Measurements from ENCODE around the gene SMARCC2. TPM values are rescaled to one million over a fixed set of nuclear protein-coding genes. Genes with fewer than 3 reads are reported as not detected.
A peak's percentile ranks its signal among the peaks of the same experiment; 100 is the strongest.

The SMARCC2 gene
- total and polyA plus RNA-seq, 2 of the 13 experiments (the other 11 are each of a cell fraction or from before 2014, with no cell fraction given) = 21.3 to 24.1 TPM

- TF ChIP-seq SP1 (IDR thresholded peaks at IDR 0.05) (no peak), SP1 (CRISPR knock-in tag; IDR thresholded peaks at IDR 0.05) (peak; percentile 82), REXO4 (CRISPR knock-in tag; IDR thresholded peaks at IDR 0.05; ENCODE audit: borderline replicate concordance) (no peak), MEIS2 (CRISPR knock-in tag; IDR thresholded peaks at IDR 0.05) (peak; percentile 82), ZNF646 (CRISPR knock-in tag; IDR thresholded peaks at IDR 0.05) (no peak), HBP1 (CRISPR knock-in tag; IDR thresholded peaks at IDR 0.05; ENCODE audit: low read depth) (peak; percentile 85), ZNF549 (CRISPR knock-in tag; IDR thresholded peaks at IDR 0.05) (no peak), ZFX (CRISPR knock-in tag; IDR thresholded peaks at IDR 0.05; ENCODE audit: low read depth) (peak; percentile 89), U2AF2 (IDR thresholded peaks at IDR 0.05; ENCODE audit: low read depth, low read length) (0 out of 2 replicates have a peak, but pooled peaks have one; percentile 69), NFKB2 (CRISPR knock-in tag; IDR thresholded peaks at IDR 0.05; ENCODE audit: borderline replicate concordance) (peak; percentile 87; the same call in 1 of the 2 replicates), GTF3A (CRISPR knock-in tag; conservative IDR thresholded peaks at IDR 0.05) (no peak), ZNF574 (CRISPR knock-in tag; IDR thresholded peaks at IDR 0.05) (peak; percentile 100), HNF4G (IDR thresholded peaks at IDR 0.05; ENCODE audit: borderline replicate concordance, low read depth, low read length) (no peak; the same call in 1 of the 2 replicates), HNF4G (CRISPR knock-in tag; IDR thresholded peaks at IDR 0.05; ENCODE audit: borderline replicate concordance, low read depth) (0 out of 2 replicates have a peak, but pooled peaks have one; percentile 44), ZNF550 (CRISPR knock-in tag; IDR thresholded peaks at IDR 0.05; ENCODE audit: borderline replicate concordance) (no peak), GABPB1 (CRISPR knock-in tag; IDR thresholded peaks at IDR 0.05) (peak; percentile 99), ZNF614 (CRISPR knock-in tag; IDR thresholded peaks at IDR 0.05; ENCODE audit: borderline replicate concordance) (peak; percentile 68; the same call in 1 of the 2 replicates), HNRNPUL1 (IDR thresholded peaks at IDR 0.05; ENCODE audit: low read depth, low read length) (no peak), SIX4 (CRISPR knock-in tag; IDR thresholded peaks at IDR 0.05) (peak; percentile 80; the same call in 1 of the 2 replicates)
Observed at GRCh38 chr12:56117778-56118687, 71.2 kb downstream of the SMARCC2 start, which contains the start of gene ZC3H10 (continued).
